Measurements from ENCODE around the gene NPRL2. TPM values are rescaled to one million over a fixed set of nuclear protein-coding genes. Genes with fewer than 3 reads are reported as not detected.

Gene NPRL2
- total and polyA plus RNA-seq, 2 donors (not counting 3 experiments of a cell fraction or from before 2014, with no cell fraction given), result 13.4 to 30.6 TPM

GRCh38 chr3:50341537-50341936 is 9.0 kb downstream of the NPRL2 start:
- no peak overlapping the region for H3K4me2 ChIP-seq (ENCODE audit: insufficient read depth, low read length)
- no peaks in the 10 kb centered on the region for H3K9me1 ChIP-seq (replicated peaks; ENCODE audit: control insufficient read depth, extremely low read depth, insufficient read depth, low read length)
- H3K27ac ChIP-seq (ENCODE audit: insufficient read depth, low read depth, low read length), result no peak overlapping the region
- H3K27me3 ChIP-seq (ENCODE audit: control insufficient read depth in 2 of 2, insufficient read depth in 2 of 2, low read length in 2 of 2), result no peaks in the 10 kb centered on the region
- peaks cover 6% of the 10 kb centered on the region for H3K79me2 ChIP-seq (ENCODE audit: control insufficient read depth, insufficient read depth, low read length)
- POLR2A ChIA-PET, result no interaction called here
- no peaks in the 10 kb centered on the region for H3K9me3 ChIP-seq (replicated peaks; ENCODE audit: control insufficient read depth, insufficient read depth, low read length)
- DNase-seq (ENCODE audit: low read depth, low spot score) (no peak), FAIRE-seq (no peak)
- intact Hi-C loops (cut with micrococcal nuclease) (no loop called here), dilution Hi-C loops (cut with MboI; ENCODE audit: extremely low pct_ligation_motif_present, low sequenced_read_pairs) (no loop called here)
- no peak for TF ChIP-seq CTCF (IDR thresholded peaks at IDR 0.05; ENCODE audit: extremely low read depth in 1 of 2, insufficient read depth in 1 of 2, low read depth in 1 of 2, low read length in 2 of 2)
- no peak for TF ChIP-seq MYC (IDR thresholded peaks at IDR 0.05; ENCODE audit: low read depth, low read length)
- TF ChIP-seq FOS (IDR thresholded peaks at IDR 0.05; ENCODE audit: borderline replicate concordance, insufficient read depth, low read length), result no peak
- TF ChIP-seq EZH2 (IDR thresholded peaks at IDR 0.05; ENCODE audit: borderline replicate concordance, low read depth, low read length, severe bottlenecking), result no peak
- TF ChIP-seq JUN (IDR thresholded peaks at IDR 0.05; ENCODE audit: borderline replicate concordance, insufficient read depth, insufficient read length, low read depth), result no peak
- TF ChIP-seq GATA2 (IDR thresholded peaks at IDR 0.05; ENCODE audit: insufficient read depth, insufficient read length, low read depth, low read length), result no peak
- no peak for TF ChIP-seq POLR2A (IDR thresholded peaks at IDR 0.05; ENCODE audit: low read depth, low read length)
- TF ChIP-seq MAX (IDR thresholded peaks at IDR 0.05; ENCODE audit: insufficient read depth, insufficient read length), result no peak
- no peak for TF ChIP-seq POLR2AphosphoS5 (IDR thresholded peaks at IDR 0.05; ENCODE audit: insufficient read depth, low read depth, low read length)
- no peaks in the 10 kb centered on the region for H4K20me1 ChIP-seq (replicated peaks; ENCODE audit: control insufficient read depth, extremely low read depth, insufficient read depth, low read length)
- CTCF ChIA-PET, result interaction anchor here (1.1 to 2.4 kb wide), 3 partner anchors 18 to 201 kb away, joined by 3 to 6 read pairs (median 5); partner anchors contain the start of gene HYAL2
- no peak overlapping the region for H3K9ac ChIP-seq (replicated peaks; ENCODE audit: extremely low read depth, insufficient read depth, low read length)
- peaks cover 19% of the 10 kb centered on the region for H3K4me1 ChIP-seq (ENCODE audit: control insufficient read depth, extremely low read depth, insufficient read depth, low read length)
- no peak overlapping the region for H2AFZ ChIP-seq (ENCODE audit: low read depth, low read length)
- no peak overlapping the region for H3K4me3 ChIP-seq (replicated peaks in 1 of 3; ENCODE audit: insufficient read depth in 1 of 3, low read depth in 1 of 3, low read length in 3 of 3)
- no peaks in the 10 kb centered on the region for H3K36me3 ChIP-seq (ENCODE audit: control insufficient read depth in 2 of 2, extremely low read depth in 1 of 2, insufficient read depth in 2 of 2, low read length in 2 of 2)
- BruUV-seq (replicated peaks), result no TSS peak
